ENCODE measurements around the gene KCNG2.

DNA sequence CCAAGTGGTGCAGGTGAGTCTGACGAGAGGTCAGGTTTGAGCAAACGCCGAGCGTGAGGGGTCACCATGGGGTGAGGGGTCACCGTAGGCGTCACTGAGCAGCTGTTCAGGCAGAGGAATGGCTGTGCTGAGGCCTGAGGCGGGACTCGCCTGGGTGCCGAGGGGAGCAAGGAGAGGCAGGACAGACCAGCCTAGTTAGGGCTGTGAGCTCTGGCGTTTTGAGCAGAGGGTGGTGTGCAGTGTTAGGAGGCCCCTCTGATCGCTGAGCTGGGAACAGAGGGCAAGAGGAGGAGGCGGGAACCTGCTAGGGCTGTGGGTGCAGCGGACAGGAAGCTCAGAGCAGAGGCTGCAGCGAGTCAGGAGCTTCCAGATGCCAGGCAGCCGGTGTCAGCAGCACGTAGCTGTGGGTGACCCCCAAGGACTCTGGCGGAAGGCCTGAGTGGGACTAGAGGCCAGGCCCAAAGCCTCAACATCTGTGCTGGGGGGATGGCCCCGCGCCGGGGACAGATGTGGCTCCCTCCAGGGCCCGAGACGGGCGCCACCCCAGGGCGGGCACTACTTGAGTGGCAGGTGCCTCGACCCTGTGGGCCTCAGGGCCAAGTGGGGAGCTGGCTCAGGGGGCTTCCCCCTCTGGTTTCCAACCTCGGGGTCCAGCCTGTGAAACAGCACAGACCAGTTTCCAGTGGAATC lies 55.7 kb downstream of the KCNG2 start:
- TF ChIP-seq, protein P1, sequence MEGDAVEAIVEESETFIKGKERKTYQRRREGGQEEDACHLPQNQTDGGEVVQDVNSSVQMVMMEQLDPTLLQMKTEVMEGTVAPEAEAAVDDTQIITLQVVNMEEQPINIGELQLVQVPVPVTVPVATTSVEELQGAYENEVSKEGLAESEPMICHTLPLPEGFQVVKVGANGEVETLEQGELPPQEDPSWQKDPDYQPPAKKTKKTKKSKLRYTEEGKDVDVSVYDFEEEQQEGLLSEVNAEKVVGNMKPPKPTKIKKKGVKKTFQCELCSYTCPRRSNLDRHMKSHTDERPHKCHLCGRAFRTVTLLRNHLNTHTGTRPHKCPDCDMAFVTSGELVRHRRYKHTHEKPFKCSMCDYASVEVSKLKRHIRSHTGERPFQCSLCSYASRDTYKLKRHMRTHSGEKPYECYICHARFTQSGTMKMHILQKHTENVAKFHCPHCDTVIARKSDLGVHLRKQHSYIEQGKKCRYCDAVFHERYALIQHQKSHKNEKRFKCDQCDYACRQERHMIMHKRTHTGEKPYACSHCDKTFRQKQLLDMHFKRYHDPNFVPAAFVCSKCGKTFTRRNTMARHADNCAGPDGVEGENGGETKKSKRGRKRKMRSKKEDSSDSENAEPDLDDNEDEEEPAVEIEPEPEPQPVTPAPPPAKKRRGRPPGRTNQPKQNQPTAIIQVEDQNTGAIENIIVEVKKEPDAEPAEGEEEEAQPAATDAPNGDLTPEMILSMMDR (IDR thresholded peaks at IDR 0.05): no peak
- no peak for TF ChIP-seq POLR2A (IDR thresholded peaks at IDR 0.05)
